RWPE2 (cell line): ENCODE data around the gene RERE.

Source experiments
- ATAC-seq: fragments of 200-7000 bp; cut with Tn5 transposase; 3 replicates; pipeline ENCODE4 v1.9.1; 2021; ENCODE audit warnings: low read depth
- DNase-seq: peaks from one replicate; pipeline ENCODE4 v3.0.0-alpha.2; 2020; ENCODE audit warnings: low spot score
- H3K27ac ChIP-seq: fragments of 450-650 bp; 2 replicates; pipeline ENCODE4 v1.5.1; 2017; ENCODE audit warnings: mild to moderate bottlenecking; ENCODE audit not compliant: poor library complexity, severe bottlenecking
- H3K27me3 ChIP-seq: fragments of 250-450 bp; sonication (Bioruptor Pico); 2 replicates; pipeline ENCODE4 v1.5.1; 2021; ENCODE audit warnings: mild to moderate bottlenecking, moderate library complexity; ENCODE audit not compliant: insufficient read depth, poor library complexity, severe bottlenecking
- H3K36me3 ChIP-seq: fragments of 250-450 bp; sonication (Bioruptor Pico); 2 replicates; pipeline ENCODE4 v1.5.1; 2020; ENCODE audit warnings: low read depth, mild to moderate bottlenecking, moderate library complexity
- H3K4me1 ChIP-seq: fragments of 250-450 bp; sonication (Bioruptor Pico); 2 replicates; pipeline ENCODE4 v1.5.1; 2021; ENCODE audit warnings: mild to moderate bottlenecking, moderate library complexity; ENCODE audit not compliant: insufficient read depth, poor library complexity, severe bottlenecking
- H3K4me3 ChIP-seq: fragments of 250-450 bp; sonication (Bioruptor Pico); 2 replicates; pipeline ENCODE4 v1.5.1; 2021; ENCODE audit warnings: mild to moderate bottlenecking, moderate library complexity; ENCODE audit not compliant: severe bottlenecking
- H3K9me3 ChIP-seq: fragments of 250-450 bp; sonication (Bioruptor Pico); 2 replicates; pipeline ENCODE4 v1.5.1; 2021; ENCODE audit warnings: mild to moderate bottlenecking, moderate library complexity; ENCODE audit not compliant: severe bottlenecking
- CTCF ChIP-seq: fragments of 450-650 bp; IDR thresholded peaks from one replicate; pipeline ENCODE4 v1.5.1; 2017; ENCODE audit warnings: mild to moderate bottlenecking, moderate library complexity; ENCODE audit not compliant: poor library complexity, severe bottlenecking

The RERE gene

GRCh38 chr1:8478566-8478965 is 338.9 kb downstream of the RERE start:
- peaks cover 8% of the 10 kb centered on the region for H3K4me1 ChIP-seq
- H3K36me3 ChIP-seq: no peaks in the 10 kb centered on the region
- ATAC-seq (no peak), DNase-seq (no peak)
- H3K27ac ChIP-seq: no peak overlapping the region
- TF ChIP-seq CTCF: no peak
- no peaks in the 10 kb centered on the region for H3K9me3 ChIP-seq
- H3K27me3 ChIP-seq: no peaks in the 10 kb centered on the region
- H3K4me3 ChIP-seq: no peak overlapping the region

- Histone ChIP-seq H3K9me3 (no peaks in the 10 kb centered on the region), H3K27me3 (no peaks in the 10 kb centered on the region), H3K4me3 (no peak overlapping the region), H3K36me3 (no peaks in the 10 kb centered on the region), H3K27ac (no peak overlapping the region), H3K4me1 (peaks cover 4% of the 10 kb centered on the region)
- no peak for TF ChIP-seq CTCF
- DNase-seq (no peak), ATAC-seq (no peak)
Measured at GRCh38 chr1:8477983-8478362, 339.5 kb downstream of the RERE start.

- no peak for TF ChIP-seq CTCF
- Histone ChIP-seq H3K36me3 (no peaks in the 10 kb centered on the region), H3K27me3 (no peaks in the 10 kb centered on the region), H3K9me3 (no peaks in the 10 kb centered on the region), H3K27ac (no peak overlapping the region), H3K4me1 (no peaks in the 10 kb centered on the region), H3K4me3 (no peak overlapping the region)
- ATAC-seq: no peak
- no peak for DNase-seq
Measured at GRCh38 chr1:8477166-8477982, 340.1 kb downstream of the RERE start.

GRCh38 chr1:8476006-8476405 is 341.4 kb downstream of the RERE start:
- ATAC-seq (no peak), DNase-seq (no peak)
- Histone ChIP-seq H3K27me3 (no peaks in the 10 kb centered on the region), H3K4me1 (peaks cover under 1% of the 10 kb centered on the region), H3K9me3 (no peaks in the 10 kb centered on the region), H3K27ac (no peak overlapping the region), H3K4me3 (no peak overlapping the region), H3K36me3 (no peaks in the 10 kb centered on the region)
- no peak for TF ChIP-seq CTCF

GRCh38 chr1:8474369-8474768 is 343.1 kb downstream of the RERE start:
- Histone ChIP-seq H3K27me3 (no peaks in the 10 kb centered on the region), H3K27ac (no peak overlapping the region), H3K4me3 (no peak overlapping the region), H3K9me3 (no peaks in the 10 kb centered on the region), H3K36me3 (no peaks in the 10 kb centered on the region), H3K4me1 (peaks cover 8% of the 10 kb centered on the region)
- no peak for ATAC-seq
- no peak for TF ChIP-seq CTCF
- no peak for DNase-seq
